Lower lobe of right lung (tissue), 2 donors: Measurements from ENCODE around the gene UVSSA. TPM values are rescaled to one million over a fixed set of nuclear protein-coding genes. Genes with fewer than 3 reads are reported as not detected.
A peak's percentile ranks its signal among the peaks of the same experiment; 100 is the strongest.

Source experiments
- ATAC-seq, 2 donors: fragments of 200-7000 bp; cut with Tn5 transposase; one replicate each; pipeline ENCODE4 v1.9.1; 2020 to 2022; ENCODE audit warnings: mild to moderate bottlenecking in 2 of 2, moderate library complexity in 2 of 2
- DNase-seq: peaks from one replicate; pipeline ENCODE4 v3.0.0-alpha.2; 2020
- H3K27ac ChIP-seq: fragments of 200-600 bp; one replicate; pipeline ENCODE4 v1.8.0; 2022
- H3K27me3 ChIP-seq: fragments of 200-600 bp; one replicate; pipeline ENCODE4 v1.8.0; 2022; ENCODE audit warnings: low read depth
- H3K36me3 ChIP-seq: fragments of 200-600 bp; one replicate; pipeline ENCODE4 v1.8.0; 2022; ENCODE audit warnings: mild to moderate bottlenecking
- H3K4me1 ChIP-seq: fragments of 200-600 bp; one replicate; pipeline ENCODE4 v1.8.0; 2022
- H3K4me3 ChIP-seq: fragments of 200-600 bp; one replicate; pipeline ENCODE4 v1.8.0; 2022; ENCODE audit warnings: mild to moderate bottlenecking
- H3K9me3 ChIP-seq: fragments of 200-600 bp; one replicate; pipeline ENCODE4 v1.8.0; 2022
- CTCF ChIP-seq: fragments of 200-600 bp; IDR thresholded peaks from one replicate; pipeline ENCODE4 v1.8.0; 2022; ENCODE audit warnings: antibody characterized with exemption, mild to moderate bottlenecking
- intact Hi-C: fragments of 100-400 bp; cut with DNase I; formaldehyde crosslinking; loops from one replicate; pipeline ENCODE4 v1.11.0; 2022
- total RNA-seq: library from RNA; stranded (reverse); fragmentation: NEBNext Ultra II Directional; extraction: Animal tissue kit (Norgen Biotek cat#: 25700); gene quantifications from one replicate; pipeline ENCODE4 v1.2.1, GENCODE V29; 2021
- donor health status: DM: no; HTN: yes; CAD: no; lungs with severe emphysema.

UVSSA gene
- total RNA-seq, 1 donor from 2014 or later: 27.9 TPM

DNA sequence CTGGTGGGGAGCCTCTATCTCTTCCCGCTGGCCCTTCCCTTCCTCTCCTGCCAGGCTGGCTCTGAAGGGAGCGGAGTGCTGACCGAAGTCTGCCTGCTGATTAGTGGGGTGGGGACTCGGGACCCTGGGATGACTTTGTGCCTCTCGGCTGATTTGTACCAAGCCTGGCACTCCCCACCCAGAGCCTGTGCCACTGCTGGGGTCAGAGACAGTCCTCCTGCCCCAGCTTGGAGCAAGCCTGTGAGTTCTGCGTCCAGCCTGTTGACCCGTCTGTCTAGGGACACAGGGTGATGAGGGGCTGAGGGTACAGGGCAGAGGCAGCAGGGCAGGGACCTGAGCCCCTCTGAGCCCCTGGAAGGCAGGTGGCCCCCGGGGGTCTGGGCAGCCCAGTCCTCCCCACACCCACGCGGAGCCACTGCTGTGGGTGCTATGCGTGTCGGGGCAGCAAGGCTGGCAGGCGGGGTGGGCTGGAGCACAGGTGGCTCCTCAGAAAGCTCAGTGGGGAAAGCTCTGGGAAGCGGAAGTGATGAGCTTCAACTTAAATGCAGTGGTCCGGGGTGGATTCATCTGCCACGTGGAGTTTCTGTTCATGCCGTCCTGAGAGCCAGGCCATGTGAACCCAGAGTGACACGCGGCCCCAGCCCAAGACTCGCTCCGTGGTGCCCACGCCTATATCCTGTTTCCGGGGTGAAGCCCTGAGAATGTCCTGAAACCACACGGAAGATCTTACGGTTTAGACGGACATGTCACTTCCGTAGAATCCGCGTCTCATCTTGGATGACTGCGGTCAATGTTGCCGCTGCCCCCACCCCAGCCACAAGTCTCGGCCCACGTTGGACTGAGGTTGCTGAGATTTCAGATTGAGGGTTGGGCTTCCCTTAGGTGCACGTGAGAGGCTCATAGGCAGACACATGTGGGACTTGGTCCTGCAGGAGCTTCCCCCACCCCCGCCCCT, 21.1 kb upstream of the UVSSA start:
- ATAC-seq (no peak), DNase-seq (peak; percentile 25)
- no peaks in the 10 kb centered on the region for H3K27me3 ChIP-seq
- TF ChIP-seq CTCF: no peak
- no peaks in the 10 kb centered on the region for H3K4me1 ChIP-seq
- H3K4me3 ChIP-seq: no peak overlapping the region
- H3K9me3 ChIP-seq: no peaks in the 10 kb centered on the region
- peaks cover 75% of the 10 kb centered on the region for H3K36me3 ChIP-seq
- intact Hi-C loops: no loop called here
- H3K27ac ChIP-seq: no peak overlapping the region

DNA sequence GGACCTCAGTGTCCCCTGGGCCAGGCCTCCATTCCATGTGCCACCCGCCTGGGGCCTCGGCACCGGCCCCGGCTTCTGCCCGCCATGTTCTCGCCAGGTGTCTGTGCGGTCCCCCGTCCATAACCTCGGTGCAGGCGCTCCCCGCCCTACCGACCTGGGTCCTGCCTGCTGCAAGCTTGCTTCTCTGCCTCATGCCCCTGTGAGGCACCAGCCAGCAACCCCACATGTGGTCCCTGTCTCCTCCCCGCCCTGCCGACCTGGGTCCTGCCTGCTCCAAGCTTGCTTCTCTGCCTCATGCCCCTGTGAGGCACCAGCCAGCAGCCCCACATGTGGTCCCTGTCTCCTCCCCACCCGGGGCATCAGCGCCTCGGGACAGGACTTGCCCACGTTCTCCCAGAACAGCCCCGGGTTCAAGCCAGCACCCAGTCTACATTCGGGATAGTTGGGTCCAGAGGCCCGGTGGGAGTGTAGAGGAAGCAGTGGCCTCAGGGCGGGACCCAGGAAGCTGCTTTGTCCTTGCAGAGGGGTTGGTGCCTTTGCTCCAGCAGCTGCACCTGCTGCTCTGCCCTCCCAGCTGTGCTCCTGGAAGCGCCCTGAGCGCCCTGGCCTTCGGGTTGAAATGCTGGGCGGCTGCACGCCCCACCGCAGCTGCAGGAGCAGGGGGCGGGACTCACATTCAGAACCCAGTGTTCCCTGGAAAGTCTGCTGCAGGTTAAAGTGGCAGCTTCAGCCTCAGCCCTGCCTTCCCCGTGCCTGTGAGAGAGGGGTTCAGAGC, 20.1 kb upstream of the UVSSA start:
- H3K27me3 ChIP-seq: no peaks in the 10 kb centered on the region
- H3K9me3 ChIP-seq: no peaks in the 10 kb centered on the region
- no peak for ATAC-seq
- intact Hi-C loops: no loop called here
- no peak for DNase-seq
- H3K4me3 ChIP-seq: no peak overlapping the region
- TF ChIP-seq CTCF: no peak
- H3K4me1 ChIP-seq: peaks cover 7% of the 10 kb centered on the region
- peaks cover 76% of the 10 kb centered on the region for H3K36me3 ChIP-seq
- no peak overlapping the region for H3K27ac ChIP-seq

DNA sequence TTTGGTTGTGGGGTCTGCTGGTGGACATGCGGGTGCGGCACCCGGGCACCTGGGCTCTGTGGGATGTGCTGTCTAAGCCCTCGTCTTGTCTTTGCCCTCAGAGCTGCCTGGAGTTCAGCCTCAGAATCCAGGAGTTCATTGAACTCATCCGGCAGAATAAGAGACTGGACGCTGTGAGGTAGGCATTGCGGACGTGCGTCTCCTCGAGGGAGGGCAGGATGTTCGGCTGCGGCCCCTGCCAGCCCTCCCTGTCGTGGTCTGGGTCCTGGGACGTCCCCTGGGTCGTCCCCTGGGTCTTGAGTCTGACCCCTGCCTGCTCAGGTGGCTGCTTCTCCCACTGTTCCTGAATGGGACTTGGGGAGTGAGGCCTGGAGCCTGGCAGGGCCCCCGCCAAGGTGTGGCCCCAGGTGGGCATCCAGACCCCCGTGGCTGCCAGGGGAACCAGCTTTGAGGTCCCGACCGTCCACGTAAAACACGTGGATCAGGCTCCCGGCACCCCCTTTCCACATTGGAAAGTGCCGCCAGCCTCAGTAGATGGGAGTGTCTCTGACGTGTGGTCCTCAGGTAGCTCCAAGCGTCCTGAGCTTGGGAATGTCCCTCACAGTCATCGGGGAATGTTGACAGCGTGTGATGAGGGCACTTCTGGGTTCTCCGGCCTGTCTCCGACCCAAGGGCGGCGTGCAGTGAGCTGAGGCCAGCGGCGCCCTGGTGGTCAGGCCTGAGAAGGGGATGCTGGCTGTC, 19.3 kb upstream of the UVSSA start:
- intact Hi-C loops: no loop called here
- Histone ChIP-seq H3K4me1 (peaks cover 7% of the 10 kb centered on the region), H3K9me3 (no peaks in the 10 kb centered on the region), H3K27me3 (no peaks in the 10 kb centered on the region), H3K4me3 (no peak overlapping the region), H3K27ac (no peak overlapping the region), H3K36me3 (peaks cover 72% of the 10 kb centered on the region)
- no peak for TF ChIP-seq CTCF
- no peak for ATAC-seq
- no peak for DNase-seq

DNA sequence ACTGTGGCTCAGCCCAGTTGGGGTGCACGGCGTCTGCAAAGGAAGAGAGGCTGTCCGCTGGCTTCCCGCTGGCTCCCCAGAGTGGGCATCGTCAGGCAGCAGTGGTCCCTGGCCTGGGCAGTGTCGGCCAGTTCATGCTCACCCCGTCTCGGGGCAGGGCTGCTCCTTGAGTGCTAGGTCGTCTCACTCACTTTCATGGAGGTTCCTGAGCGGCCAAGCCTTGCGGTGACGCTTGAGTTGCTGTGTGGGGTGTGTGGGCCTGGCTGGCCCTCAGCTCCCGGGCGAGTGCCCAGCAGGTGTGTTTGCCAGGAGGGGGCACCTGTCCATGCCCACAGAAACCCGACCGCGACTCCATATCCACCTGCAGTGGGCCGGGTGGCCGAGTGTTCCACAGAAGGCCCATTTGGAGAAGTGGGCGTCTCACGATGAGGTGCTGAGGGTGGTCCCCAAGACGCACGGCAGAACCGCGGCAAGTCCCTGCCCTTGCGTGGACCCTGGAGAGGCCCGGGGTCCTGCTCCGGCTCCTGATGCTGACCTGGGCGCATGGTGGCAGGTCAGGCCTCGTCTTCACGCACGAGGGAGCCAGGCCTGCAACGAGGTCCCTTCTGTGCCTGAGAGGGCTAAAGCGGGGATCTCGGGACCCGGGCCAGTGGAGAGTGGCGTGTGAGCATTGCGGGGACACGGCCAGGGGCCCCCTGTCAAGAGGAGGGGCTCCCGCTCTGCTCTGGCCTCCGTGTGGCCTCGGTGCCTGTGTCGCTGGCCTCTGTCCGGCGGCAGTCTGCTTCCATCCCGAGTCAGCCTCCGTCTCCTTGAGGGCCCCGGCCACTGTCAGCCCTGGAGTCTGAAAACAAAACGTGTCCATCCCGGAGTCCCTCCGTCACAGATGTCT, 18.5 kb upstream of the UVSSA start:
- no peak overlapping the region for H3K4me3 ChIP-seq
- peaks cover 74% of the 10 kb centered on the region for H3K36me3 ChIP-seq
- H3K4me1 ChIP-seq: peaks cover 7% of the 10 kb centered on the region
- TF ChIP-seq CTCF: no peak
- no peaks in the 10 kb centered on the region for H3K27me3 ChIP-seq
- H3K9me3 ChIP-seq: no peaks in the 10 kb centered on the region
- ATAC-seq (no peak), DNase-seq (no peak)
- no peak overlapping the region for H3K27ac ChIP-seq
- intact Hi-C loops: no loop called here
